Astrocyte of the spinal cord (primary cell): Measurements from ENCODE around the gene C1orf210.

Source experiments
- DNase-seq: peaks from one replicate; pipeline ENCODE4 v3.0.0; 2011; ENCODE audit warnings: low read depth, low spot score
- H3K4me3 ChIP-seq: 2 replicates; pipeline ENCODE4 v1.5.1; 2011; ENCODE audit warnings: low read depth, mild to moderate bottlenecking, low read length, moderate library complexity
- CTCF ChIP-seq: IDR thresholded peaks from 2 replicates; pipeline ENCODE4 v1.5.1; 2012; ENCODE audit warnings: low read depth, mild to moderate bottlenecking, low read length, inconsistent platforms
- in situ Hi-C: cut with HindIII; loops from 2 replicates; pipeline ENCODE4 v1.10.0; 2017; ENCODE audit warnings: low sequenced_read_pairs

Gene C1orf210

DNA sequence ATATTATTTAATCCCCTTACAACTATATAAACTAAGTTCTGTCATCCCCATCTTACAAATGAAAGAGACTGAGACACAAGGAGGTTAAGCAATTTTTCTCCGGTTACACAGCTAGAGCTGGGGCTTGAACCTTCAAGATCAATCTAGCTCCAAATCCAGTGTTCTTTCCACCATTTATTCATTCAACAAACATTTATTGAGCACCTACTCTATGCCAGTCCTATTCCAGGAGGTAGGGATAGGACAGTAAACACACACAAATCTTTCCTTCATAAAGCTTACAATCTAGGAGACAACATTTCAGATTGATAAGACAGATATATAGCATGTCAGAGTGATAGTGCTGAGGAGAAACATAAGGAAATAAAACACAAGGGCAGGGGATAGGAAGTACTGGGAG is 18.5 kb downstream of the C1orf210 start:
- H3K4me3 ChIP-seq = no peak overlapping the region
- DNase-seq = no peak
- TF ChIP-seq CTCF = no peak
- in situ Hi-C loops = no loop called here

DNA sequence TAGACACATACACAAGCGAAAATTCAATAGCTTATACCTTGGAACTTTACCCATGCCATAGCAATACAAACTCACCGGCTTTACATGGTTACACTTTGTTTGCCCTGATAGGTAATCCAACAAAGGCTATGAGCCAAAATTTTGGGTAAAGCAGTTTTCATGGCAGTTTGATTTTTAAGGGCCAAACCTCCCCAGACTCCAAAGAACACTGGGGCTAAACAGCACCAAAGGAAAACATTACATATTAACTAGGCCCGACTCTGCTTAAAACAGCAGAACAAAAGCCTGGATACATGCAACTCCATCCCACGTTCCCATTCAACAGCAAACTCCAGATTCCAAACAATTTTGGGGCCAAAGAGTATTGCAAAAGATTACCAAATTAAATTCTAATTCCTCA is 19.9 kb downstream of the C1orf210 start:
- H3K4me3 ChIP-seq = no peak overlapping the region
- no peak for TF ChIP-seq CTCF
- in situ Hi-C loops = no loop called here
- DNase-seq = no peak

GRCh38 chr1:43258370-43258769 is 27.0 kb downstream of the C1orf210 start:
- no peak for DNase-seq
- in situ Hi-C loops = no loop called here
- TF ChIP-seq CTCF = no peak
- H3K4me3 ChIP-seq = no peak overlapping the region

DNA sequence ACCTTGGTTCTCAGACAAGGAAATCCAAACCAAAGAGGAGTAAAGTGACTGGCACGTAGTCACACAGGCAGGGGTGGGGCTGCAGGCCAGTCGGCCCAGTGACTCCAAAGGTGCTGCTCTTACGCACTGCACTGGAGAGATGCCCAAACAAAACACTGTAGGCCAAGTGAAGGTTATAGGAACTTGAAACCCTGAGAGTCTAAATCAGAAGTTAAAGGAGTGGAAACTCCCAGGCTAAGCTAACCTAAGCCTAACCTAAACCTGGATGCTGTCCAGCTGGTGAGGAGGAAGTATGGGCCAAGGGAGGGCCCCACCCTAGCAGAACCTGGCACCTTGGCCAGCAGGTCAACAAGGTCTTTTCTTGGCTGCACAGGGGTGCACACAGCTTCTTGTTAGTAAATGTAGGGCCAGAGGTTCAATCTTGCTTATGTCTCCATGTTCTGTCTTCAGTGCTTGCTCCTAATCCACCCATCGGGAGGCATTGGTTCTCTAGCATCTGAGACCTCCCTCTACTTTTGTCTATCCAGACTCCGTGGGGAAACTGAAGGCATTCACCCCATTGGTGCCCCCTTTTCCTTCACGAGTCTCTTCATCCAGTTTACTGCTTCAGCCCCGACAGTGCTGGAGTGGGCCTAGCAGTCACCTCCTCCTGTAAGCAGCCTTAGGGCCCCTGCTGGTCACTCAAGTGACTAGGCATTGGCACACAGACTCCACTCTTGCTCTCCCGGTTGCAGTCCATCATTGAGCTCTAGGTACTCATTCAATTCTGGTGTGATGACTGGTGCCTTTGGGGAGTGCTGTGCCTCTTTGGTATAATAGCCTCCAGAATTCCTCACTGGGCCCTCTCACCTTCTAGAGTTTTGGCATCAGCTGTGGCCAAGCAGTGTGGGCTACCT is 28.5 kb downstream of the C1orf210 start:
- no peak for TF ChIP-seq CTCF
- DNase-seq = no peak
- in situ Hi-C loops = no loop called here
- H3K4me3 ChIP-seq = no peak overlapping the region

- TF ChIP-seq CTCF = no peak
- no peak overlapping the region for H3K4me3 ChIP-seq
- DNase-seq = no peak
- in situ Hi-C loops = no loop called here
These were observed 29.8 kb downstream of the C1orf210 start for GRCh38 chr1:43255438-43256210.

DNA sequence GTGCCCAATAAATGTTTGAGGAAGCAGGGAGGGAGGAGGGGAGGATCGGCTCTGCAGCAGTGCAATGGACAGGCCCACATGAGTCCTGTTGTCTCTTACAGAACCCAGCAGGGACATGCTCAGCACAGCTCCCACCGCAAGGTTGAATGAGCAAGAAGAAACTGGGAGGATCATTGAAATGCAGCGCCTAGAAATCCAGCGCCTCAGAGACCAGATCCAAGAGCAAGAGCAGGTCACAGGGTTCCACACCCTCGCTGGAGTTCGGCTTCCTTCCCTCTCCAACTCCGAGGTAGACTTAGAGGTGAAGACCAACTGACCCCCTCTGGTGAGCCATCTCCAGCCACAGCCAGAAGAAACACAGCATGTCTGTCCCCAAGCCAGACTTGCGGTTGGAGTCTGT is 31.5 kb downstream of the C1orf210 start:
- DNase-seq = no peak
- in situ Hi-C loops = no loop called here
- no peak for TF ChIP-seq CTCF
- no peak overlapping the region for H3K4me3 ChIP-seq
